Thyroid gland (tissue), 4 donors: ENCODE results near the gene ITPR2. TPM values are rescaled to one million over a fixed set of nuclear protein-coding genes. Genes with fewer than 3 reads are reported as not detected.

ENCODE experiments used
- DNase-seq, 2 donors: peaks; one replicate each; pipeline ENCODE4 v3.0.0-alpha.2; 2019
- H3K27ac ChIP-seq, 3 donors: fragments of 200-600 bp; sonication (generic); 1 replicate in 2 of 3; 2 replicates in 1 of 3; pipeline ENCODE4 v1.5.1; 2016 to 2019; ENCODE audit warnings: mild to moderate bottlenecking in 1 of 3, moderate library complexity in 1 of 3
- H3K27me3 ChIP-seq: fragments of 200-600 bp; sonication (generic); one replicate; pipeline ENCODE4 v1.5.1; 2019
- H3K36me3 ChIP-seq, 2 donors: fragments of 200-600 bp; sonication (generic); one replicate each; pipeline ENCODE4 v1.5.1; 2016 to 2019
- H3K4me1 ChIP-seq, 2 donors: fragments of 200-600 bp; sonication (generic); one replicate each; pipeline ENCODE4 v1.5.1; 2017 to 2019
- H3K4me3 ChIP-seq, 3 donors: fragments of 200-600 bp; sonication (generic); replicated peaks in 1 of 3; 1 replicate in 2 of 3; 2 replicates in 1 of 3; pipeline ENCODE4 v1.5.1; 2016; ENCODE audit warnings: mild to moderate bottlenecking in 1 of 3
- H3K9me3 ChIP-seq: fragments of 200-600 bp; sonication (generic); one replicate; pipeline ENCODE4 v1.5.1; 2017
- POLR2A ChIP-seq, 2 donors: fragments of 450-650 bp; IDR thresholded peaks; one replicate each; pipeline ENCODE4 v1.6.1; 2017; ENCODE audit warnings: antibody characterized with exemption in 2 of 2, mild to moderate bottlenecking in 2 of 2, moderate library complexity in 1 of 2
- WGBS, 2 donors: methylation state at CpG; one replicate each; pipeline ENCODE4 v1.1.5; 2017; 5-methylcytosine and 5-hydroxymethylcytosine counted together
- intact Hi-C: fragments of 100-400 bp; cut with DNase I; formaldehyde crosslinking; loops from one replicate; pipeline ENCODE4 v1.15.1; 2023
- total RNA-seq, 4 donors: library from RNA; depleted of rRNA; stranded (reverse); fragments of >200 nt; gene quantifications; one replicate each; pipeline ENCODE4 v1.2.3, GENCODE V29; 2016
- TF ChIP-seq, protein P1 (sequence below), 6 experiments: fragments of 200-600 bp in 3 of 6; fragments of 450-650 bp in 3 of 6; sonication (generic) in 3 of 6; IDR thresholded peaks; one replicate each; pipeline ENCODE4 v1.5.1; 2016 to 2019; ENCODE audit warnings: antibody characterized with exemption in 6 of 6, mild to moderate bottlenecking in 2 of 6, inconsistent platforms in 1 of 6, moderate library complexity in 1 of 6

ITPR2 gene
- total RNA-seq, 4 donors from 2014 or later: 24.4 to 39.7 (median 33.7) TPM

DNA sequence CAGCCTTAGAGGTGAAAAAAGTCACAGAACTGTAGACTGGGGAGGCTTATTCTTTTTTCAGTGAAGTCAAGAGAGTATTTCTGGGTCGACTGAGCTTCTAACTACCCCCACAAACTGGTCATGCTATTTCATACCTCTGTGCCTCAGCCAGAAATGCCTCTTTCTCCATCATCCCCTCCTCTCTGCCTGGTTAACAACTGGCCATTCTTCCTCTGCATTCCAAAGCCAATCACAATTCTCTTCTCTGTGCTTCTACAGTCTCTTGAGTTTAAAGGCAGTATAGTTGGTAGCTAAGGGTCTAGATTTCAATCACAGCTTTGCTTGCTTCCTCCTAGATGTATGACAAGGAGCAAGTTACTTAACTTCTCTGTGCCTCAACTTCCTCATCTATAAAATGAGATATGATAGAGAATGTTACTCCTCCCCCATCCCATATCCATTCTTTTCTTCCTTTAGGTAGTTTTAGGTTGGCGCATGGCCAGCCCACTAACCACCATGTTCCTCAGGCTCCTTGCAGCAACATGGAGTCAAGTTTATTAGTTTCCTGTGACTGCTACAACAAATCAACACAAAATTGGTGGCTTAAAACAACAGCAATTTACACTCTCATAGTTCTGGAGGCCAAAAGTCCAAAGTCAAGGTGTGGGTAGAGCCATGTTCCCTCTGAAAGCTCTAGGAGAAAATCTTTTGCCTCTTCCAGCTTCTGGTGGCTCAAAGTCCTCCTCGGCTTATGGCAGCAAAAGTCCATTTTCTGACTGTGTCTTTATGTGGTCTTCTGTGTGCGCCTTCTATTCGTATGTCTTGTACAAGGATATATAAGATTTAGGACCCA, 62.5 kb downstream of the ITPR2 start:
- intact Hi-C loops: no loop called here
- H3K27me3 ChIP-seq: no peaks in the 10 kb centered on the region
- no peak overlapping the region for H3K4me3 ChIP-seq
- WGBS, 2 donors: 83 to 87% methylated on average over 5 of the region's 5 CpGs
- H3K9me3 ChIP-seq: no peaks in the 10 kb centered on the region
- no peak for TF ChIP-seq POLR2A (IDR thresholded peaks at IDR 0.05)
- TF ChIP-seq, protein P1, sequence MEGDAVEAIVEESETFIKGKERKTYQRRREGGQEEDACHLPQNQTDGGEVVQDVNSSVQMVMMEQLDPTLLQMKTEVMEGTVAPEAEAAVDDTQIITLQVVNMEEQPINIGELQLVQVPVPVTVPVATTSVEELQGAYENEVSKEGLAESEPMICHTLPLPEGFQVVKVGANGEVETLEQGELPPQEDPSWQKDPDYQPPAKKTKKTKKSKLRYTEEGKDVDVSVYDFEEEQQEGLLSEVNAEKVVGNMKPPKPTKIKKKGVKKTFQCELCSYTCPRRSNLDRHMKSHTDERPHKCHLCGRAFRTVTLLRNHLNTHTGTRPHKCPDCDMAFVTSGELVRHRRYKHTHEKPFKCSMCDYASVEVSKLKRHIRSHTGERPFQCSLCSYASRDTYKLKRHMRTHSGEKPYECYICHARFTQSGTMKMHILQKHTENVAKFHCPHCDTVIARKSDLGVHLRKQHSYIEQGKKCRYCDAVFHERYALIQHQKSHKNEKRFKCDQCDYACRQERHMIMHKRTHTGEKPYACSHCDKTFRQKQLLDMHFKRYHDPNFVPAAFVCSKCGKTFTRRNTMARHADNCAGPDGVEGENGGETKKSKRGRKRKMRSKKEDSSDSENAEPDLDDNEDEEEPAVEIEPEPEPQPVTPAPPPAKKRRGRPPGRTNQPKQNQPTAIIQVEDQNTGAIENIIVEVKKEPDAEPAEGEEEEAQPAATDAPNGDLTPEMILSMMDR (IDR thresholded peaks at IDR 0.05): no peak
- no peak for DNase-seq
- H3K27ac ChIP-seq: no peak overlapping the region
- H3K36me3 ChIP-seq: no peaks in the 10 kb centered on the region
- peaks cover 8 to 12% of the 10 kb centered on the region in 2 donors for H3K4me1 ChIP-seq

DNA sequence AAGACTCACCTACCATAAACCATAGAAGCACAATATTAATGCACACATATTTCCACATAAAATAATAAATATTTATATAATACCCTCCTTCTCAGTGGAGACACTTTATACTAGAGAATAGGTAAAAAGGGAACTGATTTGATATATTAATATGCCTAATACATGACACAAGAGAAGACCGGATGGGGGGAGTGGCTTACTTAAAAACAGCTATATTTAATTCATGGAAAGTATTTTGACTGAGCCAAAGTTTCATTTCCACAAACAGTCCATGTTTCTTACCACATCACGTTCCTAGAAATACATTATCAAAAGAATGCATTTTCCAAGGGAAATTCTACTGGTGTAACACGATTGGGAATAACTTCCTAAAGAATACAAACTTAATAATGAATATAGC, 63.4 kb downstream of the ITPR2 start:
- intact Hi-C loops: no loop called here
- peaks cover 8 to 12% of the 10 kb centered on the region in 2 donors for H3K4me1 ChIP-seq
- 68 to 73% methylated on average over 3 of the region's 3 CpGs for WGBS, 2 donors
- H3K27me3 ChIP-seq: no peaks in the 10 kb centered on the region
- no peak for DNase-seq
- no peaks in the 10 kb centered on the region for H3K9me3 ChIP-seq
- no peak overlapping the region for H3K27ac ChIP-seq
- H3K36me3 ChIP-seq: no peaks in the 10 kb centered on the region
- TF ChIP-seq, protein P1 (IDR thresholded peaks at IDR 0.05): no peak
- no peak for TF ChIP-seq POLR2A (IDR thresholded peaks at IDR 0.05)
- H3K4me3 ChIP-seq: no peak overlapping the region

GRCh38 chr12:26768611-26769603, 64.1 kb downstream of the ITPR2 start:
- Histone ChIP-seq H3K27ac (no peak overlapping the region), H3K36me3 (no peaks in the 10 kb centered on the region), H3K9me3 (no peaks in the 10 kb centered on the region), H3K4me3 (no peak overlapping the region), H3K27me3 (no peaks in the 10 kb centered on the region), H3K4me1 (peaks cover 8 to 12% of the 10 kb centered on the region in 2 donors)
- no peak for DNase-seq
- 40 to 48% methylated on average over 1 of the region's 1 CpG for WGBS, 2 donors
- TF ChIP-seq POLR2A (IDR thresholded peaks at IDR 0.05): no peak
- TF ChIP-seq, protein P1 (IDR thresholded peaks at IDR 0.05): no peak
- intact Hi-C loops: no loop called here

GRCh38 chr12:26767865-26768264, 65.1 kb downstream of the ITPR2 start:
- no peak overlapping the region for H3K27ac ChIP-seq
- 95 to 97% methylated on average over 4 of the region's 4 CpGs for WGBS, 2 donors
- intact Hi-C loops: no loop called here
- TF ChIP-seq, protein P1 (IDR thresholded peaks at IDR 0.05): no peak
- no peaks in the 10 kb centered on the region for H3K9me3 ChIP-seq
- no peaks in the 10 kb centered on the region for H3K27me3 ChIP-seq
- no peaks in the 10 kb centered on the region for H3K36me3 ChIP-seq
- H3K4me3 ChIP-seq: no peak overlapping the region
- no peak for DNase-seq
- peaks cover 8 to 12% of the 10 kb centered on the region in 2 donors for H3K4me1 ChIP-seq
